Measurements from ENCODE around the gene SORCS3.

GRCh38 chr10:105024184-105024583 is 383.1 kb downstream of the SORCS3 start:
- TF ChIP-seq CTCF (IDR thresholded peaks at IDR 0.05) (no peak), ZFX (IDR thresholded peaks at IDR 0.05; ENCODE audit: borderline replicate concordance) (no peak)
